Activated CD4-positive, alpha-beta memory T cell treated with anti-CD3 and anti-CD28 coated beads, Interleukin-2, amount 10 ng/mL, durations not matched to agents 7 days and 5 days (primary cell): ENCODE measurements around the gene ERCC4. TPM values are rescaled to one million over a fixed set of nuclear protein-coding genes. Genes with fewer than 3 reads are reported as not detected.

ENCODE experiments used
- CTCF ChIA-PET: fragments of 350-600 bp; sonication (Branson Sonifier 250); formaldehyde crosslinking; loops from one replicate; lab custom pipeline; 2021; ENCODE audit warnings: antibody characterized with exemption, inconsistent platforms; lab: Charles Lee
- POLR2A ChIA-PET: fragments of 350-600 bp; sonication (Branson Sonifier 250); formaldehyde crosslinking; loops from one replicate; lab custom pipeline; 2021; ENCODE audit warnings: antibody characterized with exemption; lab: Charles Lee
- DNase-seq: peaks from one replicate; pipeline ENCODE4 v3.0.0-alpha.2; 2020
- H3K27ac Mint-ChIP-seq: one replicate; pipeline ENCODE4 v1.8.0; 2021; ENCODE audit warnings: mild to moderate bottlenecking, mixed read lengths
- H3K27me3 Mint-ChIP-seq: one replicate; pipeline ENCODE4 v1.8.0; 2021; ENCODE audit warnings: mixed read lengths
- H3K36me3 Mint-ChIP-seq: one replicate; pipeline ENCODE4 v1.8.0; 2021; ENCODE audit warnings: low read depth, mixed read lengths
- H3K4me1 Mint-ChIP-seq: one replicate; pipeline ENCODE4 v1.8.0; 2021; ENCODE audit warnings: mixed read lengths
- H3K4me3 Mint-ChIP-seq: one replicate; pipeline ENCODE4 v1.8.0; 2021; ENCODE audit warnings: mild to moderate bottlenecking, mixed read lengths
- H3K9me3 Mint-ChIP-seq: one replicate; pipeline ENCODE4 v1.8.0; 2021; ENCODE audit warnings: mixed read lengths
- total RNA-seq, 2 experiments: library from RNA; stranded (reverse); gene quantifications; one replicate each; pipeline ENCODE4 v1.2.3, GENCODE V29; 2021

Gene ERCC4
- total RNA-seq, 2 experiments from 2014 or later = 10.1 to 11.1 TPM

DNA sequence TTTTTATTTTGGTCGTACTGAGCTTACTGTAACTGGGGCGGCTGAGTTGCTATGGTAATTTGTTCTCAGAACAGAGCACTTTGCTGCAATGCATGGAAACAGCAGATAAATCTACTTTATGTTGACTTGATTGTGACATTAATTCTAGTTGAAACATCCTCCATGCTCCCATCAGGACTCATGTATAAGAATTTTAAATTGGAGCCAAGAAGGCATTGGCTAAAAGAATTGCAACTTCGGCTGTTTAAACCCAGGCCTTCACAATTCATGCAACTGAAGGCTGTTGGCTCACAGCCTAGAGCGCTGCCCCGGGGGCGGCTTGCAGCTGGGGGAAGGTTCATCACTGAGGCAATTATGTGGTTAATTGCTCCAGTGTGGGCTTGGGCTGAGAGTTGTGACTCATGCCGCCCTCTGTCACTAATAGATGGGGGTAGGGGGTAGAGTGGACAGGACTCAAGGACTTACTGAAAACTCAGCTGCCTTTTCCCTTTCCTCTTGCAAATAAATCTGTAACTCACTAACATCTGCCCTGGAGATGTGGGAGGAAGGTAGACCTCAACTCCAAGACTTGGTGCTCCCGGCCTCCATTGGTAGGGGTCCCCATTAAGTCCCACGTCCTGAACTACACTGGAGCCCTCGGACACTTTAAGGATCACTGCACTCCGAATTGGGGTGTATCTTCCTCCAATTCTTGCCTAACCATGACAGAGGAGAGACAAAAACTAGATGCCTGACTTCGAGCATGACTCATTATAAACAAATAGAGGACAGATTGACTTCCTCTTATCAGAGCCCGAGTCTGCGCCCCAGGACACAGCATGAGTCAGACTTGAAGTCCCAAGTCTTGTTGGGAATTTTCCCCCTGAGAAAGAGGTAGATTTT, 37.5 kb downstream of the ERCC4 start:
- Mint-ChIP-seq H3K27me3 (peaks cover 8% of the 10 kb centered on the region), H3K36me3 (no peaks in the 10 kb centered on the region), H3K9me3 (no peaks in the 10 kb centered on the region), H3K4me1 (peaks cover 23% of the 10 kb centered on the region), H3K27ac (peak overlapping the region; percentile 58), H3K4me3 (peak overlapping the region; percentile 65)
- DNase-seq = no peak
- CTCF ChIA-PET = interaction anchor here (1.0 to 2.1 kb wide), 3 partner anchors 34 to 328 kb away, joined by 3 to 10 read pairs (median 4); partner anchors contain the start of gene ERCC4
- POLR2A ChIA-PET = interaction anchor here (1.2 to 2.0 kb wide), 2 partner anchors 13 to 38 kb away, joined by 3 to 10 read pairs; partner anchors contain the start of gene ERCC4

DNA sequence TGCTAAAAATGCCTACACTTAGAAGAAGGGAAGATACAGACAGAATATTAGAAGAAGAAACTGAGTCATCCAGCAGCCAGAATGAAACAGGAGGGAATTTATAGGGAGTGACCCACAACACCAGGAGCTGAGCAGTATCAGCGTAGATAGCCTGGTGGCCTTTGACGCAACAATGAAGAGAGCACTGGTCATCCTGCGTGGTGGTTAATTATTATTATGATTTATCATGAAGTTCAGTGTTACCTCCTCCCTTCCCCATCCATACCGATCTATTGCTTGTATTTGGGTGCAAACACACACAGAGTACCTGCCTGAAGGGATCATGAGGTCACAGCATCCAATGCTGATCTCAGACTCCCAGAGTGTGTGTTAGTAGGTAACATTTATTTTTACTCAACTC, 38.5 kb downstream of the ERCC4 start:
- ChIA-PET POLR2A (interaction anchor here (2.0 kb wide), 1 partner anchor 39 kb away, joined by 10 read pairs; the partner anchor contains the start of gene ERCC4), CTCF (interaction anchor here (2.1 kb wide), 1 partner anchor 39 kb away, joined by 10 read pairs; the partner anchor contains the start of gene ERCC4)
- peaks cover 12% of the 10 kb centered on the region for H3K27me3 Mint-ChIP-seq

DNA sequence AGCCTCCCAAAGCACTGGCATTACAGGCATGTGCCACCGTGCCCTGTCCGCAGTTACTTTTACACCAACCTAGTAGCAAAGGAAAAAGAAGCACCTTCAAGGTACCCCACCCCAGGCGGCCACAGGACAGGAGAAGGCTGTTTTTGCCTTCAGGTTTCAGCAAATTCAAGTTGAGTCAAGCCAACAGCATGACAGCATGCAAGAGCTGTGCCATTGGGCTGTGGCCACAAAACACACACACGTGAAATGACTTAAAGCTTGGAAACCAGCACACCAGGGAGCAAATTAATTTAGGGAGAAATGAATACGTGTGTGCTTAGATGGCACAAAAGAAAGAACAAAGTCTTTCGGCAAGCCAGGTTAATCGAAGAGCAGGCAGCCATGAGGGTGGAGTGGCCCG, 39.7 kb downstream of the ERCC4 start:
- ChIA-PET POLR2A (no interaction called here), CTCF (no interaction called here)
- DNase-seq = no peak
- no peak overlapping the region for H3K4me3 Mint-ChIP-seq
- H3K9me3 Mint-ChIP-seq = no peaks in the 10 kb centered on the region
- peaks cover 23% of the 10 kb centered on the region for H3K4me1 Mint-ChIP-seq
- no peaks in the 10 kb centered on the region for H3K36me3 Mint-ChIP-seq
- peaks cover 16% of the 10 kb centered on the region for H3K27me3 Mint-ChIP-seq
- no peak overlapping the region for H3K27ac Mint-ChIP-seq

More for the DNA sequence above, 38.5 kb downstream of the ERCC4 start:
- no peak overlapping the region for H3K27ac Mint-ChIP-seq
- DNase-seq = no peak
- H3K9me3 Mint-ChIP-seq = no peaks in the 10 kb centered on the region
- H3K4me1 Mint-ChIP-seq = peaks cover 23% of the 10 kb centered on the region
- H3K4me3 Mint-ChIP-seq = no peak overlapping the region
- H3K36me3 Mint-ChIP-seq = no peaks in the 10 kb centered on the region

DNA sequence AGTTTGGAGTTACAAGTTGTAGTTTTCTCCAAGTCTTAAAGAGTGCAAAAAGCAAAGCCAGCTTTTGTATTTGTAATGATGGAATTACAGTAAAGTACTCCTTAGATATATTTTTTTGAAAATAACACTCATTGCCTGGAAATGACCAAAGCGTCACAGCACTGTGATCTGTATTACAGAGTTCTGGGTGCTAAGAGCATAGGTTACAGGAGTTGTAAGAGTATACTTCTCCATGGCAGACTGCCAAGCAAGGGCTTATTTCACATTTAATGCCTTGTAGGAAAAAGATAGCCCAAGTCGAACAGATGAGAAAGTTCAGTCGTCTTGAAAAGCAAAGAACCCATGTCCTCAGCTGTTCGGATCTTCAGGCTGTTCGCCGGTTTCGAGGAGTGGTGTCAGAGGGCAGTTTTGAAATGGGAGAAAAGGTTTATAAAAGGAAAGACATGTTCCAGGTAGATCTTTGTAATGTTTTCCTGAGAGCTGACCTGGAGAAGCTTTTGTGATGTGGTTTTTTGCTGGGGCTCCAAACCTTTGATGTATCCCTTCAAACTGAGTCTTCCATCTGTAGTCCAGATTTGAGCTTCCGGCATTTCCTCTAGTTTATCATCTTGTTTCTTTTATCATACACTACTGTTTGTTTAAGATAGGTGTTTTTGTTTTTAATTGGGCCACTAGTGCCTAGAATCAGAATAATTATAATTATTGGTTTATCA, 41.3 kb downstream of the ERCC4 start:
- no peak overlapping the region for H3K4me3 Mint-ChIP-seq
- H3K4me1 Mint-ChIP-seq = peaks cover 16% of the 10 kb centered on the region
- no peak overlapping the region for H3K27ac Mint-ChIP-seq
- H3K36me3 Mint-ChIP-seq = no peaks in the 10 kb centered on the region
- peaks cover 29% of the 10 kb centered on the region for H3K27me3 Mint-ChIP-seq
- ChIA-PET POLR2A (no interaction called here), CTCF (no interaction called here)
- no peaks in the 10 kb centered on the region for H3K9me3 Mint-ChIP-seq
- DNase-seq = no peak

GRCh38 chr16:13962232-13962631, 42.3 kb downstream of the ERCC4 start:
- no peak for DNase-seq
- Mint-ChIP-seq H3K36me3 (no peaks in the 10 kb centered on the region), H3K4me1 (peaks cover 8% of the 10 kb centered on the region), H3K27ac (no peak overlapping the region), H3K4me3 (no peak overlapping the region), H3K27me3 (peaks cover 35% of the 10 kb centered on the region), H3K9me3 (no peaks in the 10 kb centered on the region)
- ChIA-PET CTCF (no interaction called here), POLR2A (no interaction called here)

- Mint-ChIP-seq H3K27me3 (peaks cover 33% of the 10 kb centered on the region), H3K36me3 (no peaks in the 10 kb centered on the region), H3K4me3 (no peak overlapping the region), H3K9me3 (no peaks in the 10 kb centered on the region), H3K4me1 (peaks cover 9% of the 10 kb centered on the region), H3K27ac (no peak overlapping the region)
- no peak for DNase-seq
- ChIA-PET POLR2A (no interaction called here), CTCF (no interaction called here)
Measured at GRCh38 chr16:13968835-13969234, 48.9 kb downstream of the ERCC4 start.

DNA sequence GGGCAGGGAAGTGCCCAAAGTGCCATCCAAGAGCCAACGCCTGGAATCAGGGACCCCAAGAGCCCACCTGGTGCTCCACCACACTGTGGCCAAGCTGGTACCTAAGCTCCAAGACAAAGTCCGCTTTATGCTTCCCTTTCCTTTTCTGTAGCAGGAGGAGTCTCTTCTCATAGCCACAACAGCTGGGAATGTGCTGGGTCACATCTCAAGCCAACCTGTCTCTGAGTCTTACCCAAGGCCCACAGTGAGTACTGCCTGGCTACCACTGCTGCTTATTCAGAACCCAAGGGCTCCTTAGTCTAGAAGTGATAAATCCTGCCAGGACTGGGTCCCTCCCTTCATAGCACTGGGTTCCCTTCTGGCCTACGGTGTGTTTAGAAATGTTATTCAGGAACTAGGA, 49.8 kb downstream of the ERCC4 start:
- DNase-seq = no peak
- CTCF ChIA-PET = no interaction called here
- H3K36me3 Mint-ChIP-seq = no peaks in the 10 kb centered on the region
- H3K27ac Mint-ChIP-seq = no peak overlapping the region
- H3K9me3 Mint-ChIP-seq = no peaks in the 10 kb centered on the region
- POLR2A ChIA-PET = no interaction called here
- no peak overlapping the region for H3K4me3 Mint-ChIP-seq
- peaks cover 30% of the 10 kb centered on the region for H3K27me3 Mint-ChIP-seq
- peaks cover 9% of the 10 kb centered on the region for H3K4me1 Mint-ChIP-seq

- Mint-ChIP-seq H3K9me3 (no peaks in the 10 kb centered on the region), H3K4me3 (no peak overlapping the region), H3K27me3 (peaks cover 18% of the 10 kb centered on the region), H3K4me1 (peaks cover 9% of the 10 kb centered on the region), H3K36me3 (no peaks in the 10 kb centered on the region), H3K27ac (no peak overlapping the region)
- DNase-seq = no peak
- CTCF ChIA-PET = no interaction called here
- POLR2A ChIA-PET = no interaction called here
Measured at GRCh38 chr16:13970708-13971422, 50.9 kb downstream of the ERCC4 start.

GRCh38 chr16:13973321-13974023, 53.5 kb downstream of the ERCC4 start:
- no peak for DNase-seq
- Mint-ChIP-seq H3K27me3 (peaks cover 5% of the 10 kb centered on the region), H3K36me3 (no peaks in the 10 kb centered on the region), H3K4me3 (no peak overlapping the region), H3K9me3 (no peaks in the 10 kb centered on the region), H3K27ac (no peak overlapping the region), H3K4me1 (peaks cover 9% of the 10 kb centered on the region)
- POLR2A ChIA-PET = no interaction called here
- CTCF ChIA-PET = interaction anchor here (1.9 kb wide), 1 partner anchor 54 kb away, joined by 7 read pairs; the partner anchor contains the start of gene ERCC4

- ChIA-PET CTCF (no interaction called here), POLR2A (no interaction called here)
- Mint-ChIP-seq H3K27me3 (peaks cover 3% of the 10 kb centered on the region), H3K9me3 (no peaks in the 10 kb centered on the region), H3K27ac (no peak overlapping the region), H3K4me1 (no peaks in the 10 kb centered on the region), H3K36me3 (no peaks in the 10 kb centered on the region), H3K4me3 (no peak overlapping the region)
- no peak for DNase-seq
Measured at GRCh38 chr16:13977177-13977576, 57.2 kb downstream of the ERCC4 start.

GRCh38 chr16:13982451-13982850, 62.5 kb downstream of the ERCC4 start:
- Mint-ChIP-seq H3K4me3 (no peak overlapping the region), H3K9me3 (no peaks in the 10 kb centered on the region), H3K27me3 (no peaks in the 10 kb centered on the region), H3K4me1 (no peaks in the 10 kb centered on the region), H3K36me3 (no peaks in the 10 kb centered on the region), H3K27ac (no peak overlapping the region)
- DNase-seq = no peak
- CTCF ChIA-PET = no interaction called here
- POLR2A ChIA-PET = no interaction called here

- Mint-ChIP-seq H3K9me3 (no peaks in the 10 kb centered on the region), H3K27ac (no peak overlapping the region), H3K36me3 (no peaks in the 10 kb centered on the region), H3K27me3 (no peaks in the 10 kb centered on the region), H3K4me1 (no peaks in the 10 kb centered on the region), H3K4me3 (no peak overlapping the region)
- ChIA-PET CTCF (no interaction called here), POLR2A (no interaction called here)
- DNase-seq = no peak
Measured at GRCh38 chr16:13983625-13984024, 63.7 kb downstream of the ERCC4 start.
